HCT116 (cell line): Measurements from ENCODE around the gene THSD4. TPM values are rescaled to one million over a fixed set of nuclear protein-coding genes. Genes with fewer than 3 reads are reported as not detected.

Source experiments
- ATAC-seq: fragments of 200-7000 bp; cut with Tn5 transposase; 2 replicates; pipeline ENCODE4 v1.9.1; 2020; ENCODE audit warnings: mild to moderate bottlenecking, moderate library complexity
- BruUV-seq: library from RNA; stranded (reverse); fragments of 400-500 nt; replicated peaks from 2 replicates; lab custom pipeline; 2021; lab: Mats Ljungman, UMichigan
- CTCF ChIA-PET: fragments of 300-600 bp; sonication (Branson Sonifier 250); formaldehyde crosslinking; loops from one replicate; lab custom pipeline; 2021; ENCODE audit warnings: antibody characterized with exemption; lab: Charles Lee
- POLR2A ChIA-PET: fragments of 300-600, 350-600 bp; sonication (Branson Sonifier 250); formaldehyde crosslinking; loops from one replicate; lab custom pipeline; 2021; ENCODE audit warnings: antibody characterized with exemption; lab: Charles Lee
- RAD21 ChIA-PET, 2 experiments: fragments of 300-600 bp; sonication (Branson Sonifier 250); formaldehyde crosslinking; loops; one replicate each; lab custom pipeline; 2023; ENCODE audit warnings: low total read pairs in 2 of 2; ENCODE audit not compliant: uncharacterized antibody in 2 of 2, unreplicated experiment in 2 of 2, low non-redundant PET in 1 of 2; lab: Charles Lee
- DNase-seq: peaks from one replicate; pipeline ENCODE4 v3.0.0-alpha.2; 2010; ENCODE audit warnings: low read depth, low spot score
- H2AFZ ChIP-seq: fragments of 200-600 bp; shearing (Covaris generic), sonication (generic); 2 replicates; pipeline ENCODE4 v1.6.1; 2017; ENCODE audit warnings: low read depth, mixed run types, mixed read lengths, antibody characterized with exemption, low read length; ENCODE audit not compliant: poor library complexity, severe bottlenecking
- H3K27ac ChIP-seq: 2 replicates; pipeline ENCODE4 v1.5.1; 2012; ENCODE audit warnings: low read depth, low read length
- H3K27me3 ChIP-seq: fragments of 200-600 bp; sonication (generic); 2 replicates; pipeline ENCODE4 v1.6.1; 2016; ENCODE audit warnings: mixed run types, low read length, mixed read lengths; ENCODE audit not compliant: insufficient read depth
- H3K36me3 ChIP-seq, 2 experiments: fragments of 200-500 bp in 1 of 2; fragments of 200-600 bp in 1 of 2; sonication (Bioruptor generic) in 1 of 2; sonication (generic) in 1 of 2; 2 replicates each; pipeline versions ENCODE4 v1.5.1 to v1.6.1; 2014 to 2016; ENCODE audit warnings: low read length in 2 of 2, inconsistent platforms in 1 of 2, mixed read lengths in 1 of 2, mixed run types in 1 of 2; ENCODE audit not compliant: insufficient read depth in 2 of 2, control insufficient read depth in 1 of 2
- H3K4me1 ChIP-seq, 2 experiments: fragments of 200-600 bp in 1 of 2; sonication (generic) in 1 of 2; 2 replicates each; pipeline versions ENCODE4 v1.5.1 to v1.6.1; 2012 to 2017; ENCODE audit warnings: low read length in 2 of 2, inconsistent platforms in 1 of 2, mild to moderate bottlenecking in 1 of 2, mixed read lengths in 1 of 2, mixed run types in 1 of 2, moderate library complexity in 1 of 2; ENCODE audit not compliant: insufficient read depth in 2 of 2, control insufficient read depth in 1 of 2
- H3K4me2 ChIP-seq: fragments of 200-600 bp; sonication (generic); 2 replicates; pipeline ENCODE4 v1.6.1; 2017; ENCODE audit warnings: mixed run types, low read length, mixed read lengths
- H3K4me3 ChIP-seq, 2 experiments: fragments of 200-600 bp in 1 of 2; sonication (generic) in 1 of 2; replicated peaks in 1 of 2; 2 replicates each; pipeline ENCODE4 v1.5.1; 2011 to 2016; ENCODE audit warnings: low read length in 2 of 2, control low read depth in 1 of 2, low read depth in 1 of 2, mild to moderate bottlenecking in 1 of 2, mixed read lengths in 1 of 2, mixed run types in 1 of 2
- H3K79me2 ChIP-seq: fragments of 200-600 bp; sonication (generic); 2 replicates; pipeline ENCODE4 v1.6.1; 2017; ENCODE audit warnings: mild to moderate bottlenecking, mixed run types, low read length, moderate library complexity, mixed read lengths; ENCODE audit not compliant: insufficient read depth
- H3K9ac ChIP-seq: fragments of 200-600 bp; sonication (generic); 2 replicates; pipeline ENCODE4 v1.6.1; 2016; ENCODE audit warnings: low read length, mixed read lengths
- H3K9me2 ChIP-seq: fragments of 200-600 bp; sonication (generic), shearing (Covaris generic); 2 replicates; pipeline ENCODE4 v1.6.1; 2017; ENCODE audit warnings: mixed run types, mild to moderate bottlenecking, moderate library complexity; ENCODE audit not compliant: insufficient read depth
- H3K9me3 ChIP-seq, 2 experiments: fragments of 200-500 bp in 1 of 2; fragments of 200-600 bp in 1 of 2; sonication (Bioruptor generic) in 1 of 2; sonication (generic) in 1 of 2; 2 replicates each; pipeline ENCODE4 v1.6.1; 2014 to 2017; ENCODE audit warnings: low read length in 2 of 2, mixed read lengths in 2 of 2, inconsistent platforms in 1 of 2, low read depth in 1 of 2, mild to moderate bottlenecking in 1 of 2, mixed run types in 1 of 2, moderate library complexity in 1 of 2; ENCODE audit not compliant: control insufficient read depth in 1 of 2, insufficient read depth in 1 of 2
- H4K20me1 ChIP-seq: fragments of 200-600 bp; sonication (generic), shearing (Covaris generic); 2 replicates; pipeline ENCODE4 v1.6.1; 2017; ENCODE audit warnings: mixed run types, mild to moderate bottlenecking, moderate library complexity; ENCODE audit not compliant: insufficient read depth
- CBX3 ChIP-seq: IDR thresholded peaks from 2 replicates; pipeline ENCODE4 v1.6.1; 2012; ENCODE audit warnings: low read depth
- REST ChIP-seq: IDR thresholded peaks from 2 replicates; pipeline ENCODE4 v1.6.1; 2012; ENCODE audit warnings: low read depth
- intact Hi-C: fragments of 100-400 bp; cut with micrococcal nuclease; formaldehyde crosslinking; loops from 2 replicates; pipeline ENCODE4 v1.10.0; 2022
- total RNA-seq: library from RNA; stranded (reverse); gene quantifications from one replicate; pipeline ENCODE4 v1.2.1, GENCODE V29; 2021; ENCODE audit not compliant: unreplicated experiment
- TF ChIP-seq, protein P1 (sequence below): IDR thresholded peaks from 2 replicates; pipeline ENCODE4 v1.6.1; 2011; ENCODE audit warnings: mild to moderate bottlenecking, low read length, moderate library complexity; ENCODE audit not compliant: insufficient replicate concordance; ENCODE audit errors: extremely low read depth
- TF ChIP-seq, protein P2 (sequence below), 3 experiments: fragments of 200-600 bp in 1 of 3; sonication (generic) in 1 of 3; IDR thresholded peaks in 2 of 3; conservative IDR thresholded peaks in 1 of 3; 2 replicates each; pipeline ENCODE4 v1.5.1; 2012 to 2017; ENCODE audit warnings: low read depth in 2 of 3, low read length in 2 of 3, antibody characterized with exemption in 1 of 3, borderline replicate concordance in 1 of 3, control low read depth in 1 of 3, mild to moderate bottlenecking in 1 of 3, mixed read lengths in 1 of 3, mixed run types in 1 of 3, moderate library complexity in 1 of 3; ENCODE audit not compliant: insufficient read depth in 1 of 3

THSD4 gene
- total RNA-seq, 1 experiment from 2014 or later, result 30.5 TPM

GRCh38 chr15:71643918-71644317 is 528.6 kb downstream of the THSD4 start:
- Histone ChIP-seq H3K4me2 (no peak overlapping the region), H3K9ac (no peak overlapping the region), H4K20me1 (no peaks in the 10 kb centered on the region), H3K9me2 (no peaks in the 10 kb centered on the region), H3K27me3 (no peaks in the 10 kb centered on the region), H2AFZ (no peak overlapping the region), H3K4me3 (no peak overlapping the region), H3K4me1 (no peaks in the 10 kb centered on the region), H3K9me3 (no peaks in the 10 kb centered on the region), H3K27ac (no peak overlapping the region), H3K36me3 (no peaks in the 10 kb centered on the region), H3K79me2 (no peaks in the 10 kb centered on the region)
- no TSS peak for BruUV-seq
- no peak for DNase-seq
- ChIA-PET POLR2A (no interaction called here), RAD21 (no interaction called here), CTCF (no interaction called here)
- ATAC-seq, result no peak
- TF ChIP-seq REST (no peak), CBX3 (no peak)
- TF ChIP-seq, protein P1, sequence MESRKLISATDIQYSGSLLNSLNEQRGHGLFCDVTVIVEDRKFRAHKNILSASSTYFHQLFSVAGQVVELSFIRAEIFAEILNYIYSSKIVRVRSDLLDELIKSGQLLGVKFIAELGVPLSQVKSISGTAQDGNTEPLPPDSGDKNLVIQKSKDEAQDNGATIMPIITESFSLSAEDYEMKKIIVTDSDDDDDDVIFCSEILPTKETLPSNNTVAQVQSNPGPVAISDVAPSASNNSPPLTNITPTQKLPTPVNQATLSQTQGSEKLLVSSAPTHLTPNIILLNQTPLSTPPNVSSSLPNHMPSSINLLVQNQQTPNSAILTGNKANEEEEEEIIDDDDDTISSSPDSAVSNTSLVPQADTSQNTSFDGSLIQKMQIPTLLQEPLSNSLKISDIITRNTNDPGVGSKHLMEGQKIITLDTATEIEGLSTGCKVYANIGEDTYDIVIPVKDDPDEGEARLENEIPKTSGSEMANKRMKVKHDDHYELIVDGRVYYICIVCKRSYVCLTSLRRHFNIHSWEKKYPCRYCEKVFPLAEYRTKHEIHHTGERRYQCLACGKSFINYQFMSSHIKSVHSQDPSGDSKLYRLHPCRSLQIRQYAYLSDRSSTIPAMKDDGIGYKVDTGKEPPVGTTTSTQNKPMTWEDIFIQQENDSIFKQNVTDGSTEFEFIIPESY, result no peak
- TF ChIP-seq, protein P2, sequence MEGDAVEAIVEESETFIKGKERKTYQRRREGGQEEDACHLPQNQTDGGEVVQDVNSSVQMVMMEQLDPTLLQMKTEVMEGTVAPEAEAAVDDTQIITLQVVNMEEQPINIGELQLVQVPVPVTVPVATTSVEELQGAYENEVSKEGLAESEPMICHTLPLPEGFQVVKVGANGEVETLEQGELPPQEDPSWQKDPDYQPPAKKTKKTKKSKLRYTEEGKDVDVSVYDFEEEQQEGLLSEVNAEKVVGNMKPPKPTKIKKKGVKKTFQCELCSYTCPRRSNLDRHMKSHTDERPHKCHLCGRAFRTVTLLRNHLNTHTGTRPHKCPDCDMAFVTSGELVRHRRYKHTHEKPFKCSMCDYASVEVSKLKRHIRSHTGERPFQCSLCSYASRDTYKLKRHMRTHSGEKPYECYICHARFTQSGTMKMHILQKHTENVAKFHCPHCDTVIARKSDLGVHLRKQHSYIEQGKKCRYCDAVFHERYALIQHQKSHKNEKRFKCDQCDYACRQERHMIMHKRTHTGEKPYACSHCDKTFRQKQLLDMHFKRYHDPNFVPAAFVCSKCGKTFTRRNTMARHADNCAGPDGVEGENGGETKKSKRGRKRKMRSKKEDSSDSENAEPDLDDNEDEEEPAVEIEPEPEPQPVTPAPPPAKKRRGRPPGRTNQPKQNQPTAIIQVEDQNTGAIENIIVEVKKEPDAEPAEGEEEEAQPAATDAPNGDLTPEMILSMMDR (IDR thresholded peaks at IDR 0.05 in 2 of 3, conservative IDR thresholded peaks at IDR 0.05 in 1 of 3; ENCODE audit: borderline replicate concordance in 1 of 3, insufficient read depth in 1 of 3, low read depth in 2 of 3, low read length in 2 of 3), result no peak
- intact Hi-C loops, result no loop called here
